MG63 (cell line): ENCODE data around the gene TMPRSS6. TPM values are rescaled to one million over a fixed set of nuclear protein-coding genes. Genes with fewer than 3 reads are reported as not detected.

Source experiments
- DNase-seq: peaks from one replicate; pipeline ENCODE4 v3.0.0-alpha.2; 2020
- H3K27me3 ChIP-seq: fragments of 250-450 bp; sonication (Bioruptor Pico); 2 replicates; pipeline ENCODE4 v1.5.1; 2020; ENCODE audit warnings: mild to moderate bottlenecking, moderate library complexity
- H3K36me3 ChIP-seq: fragments of 250-450 bp; sonication (Bioruptor Pico); 2 replicates; pipeline ENCODE4 v1.5.1; 2020; ENCODE audit warnings: mild to moderate bottlenecking, moderate library complexity
- H3K4me3 ChIP-seq: fragments of 250-450 bp; sonication (Bioruptor Pico); 2 replicates; pipeline ENCODE4 v1.5.1; 2020; ENCODE audit warnings: mild to moderate bottlenecking, moderate library complexity
- H3K9me3 ChIP-seq: fragments of 250-450 bp; sonication (Bioruptor Pico); 2 replicates; pipeline ENCODE4 v1.5.1; 2020; ENCODE audit warnings: mild to moderate bottlenecking, moderate library complexity
- total RNA-seq: library from RNA; depleted of rRNA; stranded (reverse); fragments of >200 nt; shearing (Covaris generic); gene quantifications from 2 replicates; pipeline ENCODE4 v1.2.3, GENCODE V29; 2014; ENCODE audit warnings: low replicate concordance; rRNA removed

The TMPRSS6 gene
- total RNA-seq = not detected in 2 replicates

GRCh38 chr22:37109242-37109917 lies at the start of gene TMPRSS6:
TSS of gene TMPRSS6 (minus strand) at chr22:37109713. CDS start at chr22:37103417, 6,296 bp downstream.
- Histone ChIP-seq H3K9me3 (no peaks in the 10 kb centered on the region), H3K27me3 (no peaks in the 10 kb centered on the region), H3K4me3 (no peak within 1 kb of the TSS), H3K36me3 (no peaks in the 10 kb centered on the region)
- DNase-seq = no peak

- DNase-seq = no peak
- no peaks in the 10 kb centered on the region for H3K9me3 ChIP-seq
Observed at GRCh38 chr22:37158963-37159290, 49.4 kb upstream of the TMPRSS6 start.

GRCh38 chr22:37157516-37158285 lies 48.2 kb upstream of the TMPRSS6 start:
- no peak overlapping the region for H3K4me3 ChIP-seq
- no peaks in the 10 kb centered on the region for H3K36me3 ChIP-seq
- H3K27me3 ChIP-seq = no peaks in the 10 kb centered on the region
- DNase-seq = peak; percentile 50
- H3K9me3 ChIP-seq = no peaks in the 10 kb centered on the region

More at GRCh38 chr22:37158963-37159290, 49.4 kb upstream of the TMPRSS6 start:
- no peak overlapping the region for H3K4me3 ChIP-seq
- H3K36me3 ChIP-seq = no peaks in the 10 kb centered on the region
- H3K27me3 ChIP-seq = no peaks in the 10 kb centered on the region

DNA sequence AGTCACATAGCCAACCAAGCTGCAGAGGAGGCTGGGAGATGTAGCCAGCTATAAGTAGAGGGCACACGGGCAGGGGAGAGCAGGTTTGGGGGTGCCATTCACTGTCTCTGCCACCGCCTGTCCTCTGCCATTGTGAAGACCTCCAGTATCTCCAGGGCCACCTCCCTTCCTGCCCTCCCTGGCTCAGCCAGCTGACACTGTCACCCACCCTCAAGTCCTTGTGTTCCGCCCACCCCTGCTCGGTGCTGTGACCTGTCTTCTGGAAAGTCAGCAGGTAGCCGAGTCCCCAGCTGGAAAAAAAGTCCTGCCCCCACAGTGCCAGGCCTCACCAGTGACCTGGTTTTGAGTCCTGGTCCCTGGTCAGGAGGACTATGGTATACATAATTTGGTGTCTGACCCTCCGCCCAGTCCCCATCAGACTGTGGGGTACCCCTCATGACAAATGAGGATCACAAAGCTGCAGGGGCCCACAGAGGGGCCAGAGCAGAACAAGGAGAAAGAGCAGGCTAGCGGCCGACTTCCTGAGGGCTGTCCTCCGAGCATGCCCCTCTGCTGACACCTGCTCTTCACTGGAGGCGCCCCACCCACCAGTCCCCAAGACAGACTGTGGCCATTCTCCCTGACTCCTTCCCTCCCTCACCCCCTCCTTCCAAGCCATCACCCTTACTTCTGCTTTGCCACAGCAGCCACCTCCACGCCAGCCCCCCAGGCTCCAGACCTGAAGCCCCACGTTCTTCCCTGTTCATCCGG lies 47.3 kb upstream of the TMPRSS6 start:
- no peaks in the 10 kb centered on the region for H3K36me3 ChIP-seq
- H3K27me3 ChIP-seq = no peaks in the 10 kb centered on the region
- DNase-seq = no peak
- H3K4me3 ChIP-seq = no peak overlapping the region
- no peaks in the 10 kb centered on the region for H3K9me3 ChIP-seq

- H3K9me3 ChIP-seq = no peaks in the 10 kb centered on the region
- DNase-seq = no peak
Observed at GRCh38 chr22:37155971-37156370, 46.5 kb upstream of the TMPRSS6 start.

DNA sequence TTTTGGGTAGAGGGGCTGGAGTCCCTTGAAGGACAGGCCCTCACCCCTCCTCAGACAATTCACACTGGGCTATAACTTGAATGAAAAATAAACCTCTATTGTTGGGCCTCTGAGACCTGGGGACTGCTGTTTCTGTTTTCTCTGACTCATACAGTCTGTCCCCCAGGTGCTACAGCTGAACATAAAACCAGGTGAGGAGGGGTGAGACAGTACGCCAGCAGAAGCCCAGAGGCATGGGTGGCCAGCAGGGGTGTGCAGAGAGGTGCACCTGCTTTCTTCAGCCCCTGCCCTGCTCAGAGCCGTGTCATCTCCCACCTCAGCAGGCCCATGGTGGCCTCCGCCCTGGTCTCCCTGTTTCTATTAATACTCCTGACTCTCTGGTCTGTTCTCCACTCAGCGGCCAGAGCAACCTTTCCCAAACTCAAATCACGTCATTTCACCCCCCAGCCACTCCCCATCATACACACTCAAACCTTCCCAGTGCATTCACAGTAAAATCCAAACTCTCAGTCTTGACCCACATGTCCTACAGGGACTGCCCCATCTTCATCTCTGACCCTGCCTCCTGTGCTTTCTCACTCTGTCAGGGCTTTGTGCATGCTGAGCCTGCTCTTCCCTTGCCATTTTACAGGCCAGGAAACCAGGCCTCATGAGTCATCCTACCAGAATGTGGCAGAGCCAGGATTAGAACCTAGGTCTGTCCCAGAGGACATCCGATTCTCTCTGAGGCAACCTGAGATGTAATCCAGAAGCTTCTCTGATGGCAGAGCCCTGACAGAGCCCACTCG lies 45.6 kb upstream of the TMPRSS6 start:
- no peak for DNase-seq
- H3K36me3 ChIP-seq = no peaks in the 10 kb centered on the region
- no peaks in the 10 kb centered on the region for H3K9me3 ChIP-seq
- H3K4me3 ChIP-seq = no peak overlapping the region
- no peaks in the 10 kb centered on the region for H3K27me3 ChIP-seq

More at GRCh38 chr22:37155971-37156370, 46.5 kb upstream of the TMPRSS6 start:
- Histone ChIP-seq H3K4me3 (no peak overlapping the region), H3K36me3 (no peaks in the 10 kb centered on the region), H3K27me3 (no peaks in the 10 kb centered on the region)

DNA sequence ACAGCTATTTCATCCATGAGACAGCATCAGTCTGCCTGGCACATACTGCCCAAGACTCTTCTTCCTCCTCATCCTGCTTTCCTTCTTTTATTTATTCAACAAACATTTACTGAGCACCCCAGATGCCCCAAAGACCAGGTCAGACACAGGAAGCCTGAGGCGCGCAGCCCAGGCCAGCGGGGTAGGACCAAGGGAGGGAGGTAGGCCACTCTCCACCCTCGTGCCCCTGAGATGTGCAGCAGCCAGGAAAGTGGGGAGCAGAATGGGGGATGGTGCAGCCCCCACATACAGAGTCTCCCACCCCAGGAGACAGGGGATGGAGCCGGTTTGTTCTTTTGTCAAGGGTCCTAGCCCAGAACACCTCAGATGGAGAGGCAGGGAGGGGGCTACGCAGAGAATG lies 44.4 kb upstream of the TMPRSS6 start:
- Histone ChIP-seq H3K36me3 (no peaks in the 10 kb centered on the region), H3K27me3 (no peaks in the 10 kb centered on the region), H3K4me3 (no peak overlapping the region), H3K9me3 (no peaks in the 10 kb centered on the region)
- DNase-seq = no peak

- DNase-seq = no peak
- Histone ChIP-seq H3K27me3 (no peaks in the 10 kb centered on the region), H3K36me3 (no peaks in the 10 kb centered on the region), H3K9me3 (no peaks in the 10 kb centered on the region), H3K4me3 (no peak overlapping the region)
Observed at GRCh38 chr22:37151401-37151800, 41.9 kb upstream of the TMPRSS6 start.

- no peaks in the 10 kb centered on the region for H3K36me3 ChIP-seq
- H3K27me3 ChIP-seq = no peaks in the 10 kb centered on the region
- H3K9me3 ChIP-seq = no peaks in the 10 kb centered on the region
- DNase-seq = no peak
- H3K4me3 ChIP-seq = no peak overlapping the region
Observed at GRCh38 chr22:37150701-37151100, 41.2 kb upstream of the TMPRSS6 start.

DNA sequence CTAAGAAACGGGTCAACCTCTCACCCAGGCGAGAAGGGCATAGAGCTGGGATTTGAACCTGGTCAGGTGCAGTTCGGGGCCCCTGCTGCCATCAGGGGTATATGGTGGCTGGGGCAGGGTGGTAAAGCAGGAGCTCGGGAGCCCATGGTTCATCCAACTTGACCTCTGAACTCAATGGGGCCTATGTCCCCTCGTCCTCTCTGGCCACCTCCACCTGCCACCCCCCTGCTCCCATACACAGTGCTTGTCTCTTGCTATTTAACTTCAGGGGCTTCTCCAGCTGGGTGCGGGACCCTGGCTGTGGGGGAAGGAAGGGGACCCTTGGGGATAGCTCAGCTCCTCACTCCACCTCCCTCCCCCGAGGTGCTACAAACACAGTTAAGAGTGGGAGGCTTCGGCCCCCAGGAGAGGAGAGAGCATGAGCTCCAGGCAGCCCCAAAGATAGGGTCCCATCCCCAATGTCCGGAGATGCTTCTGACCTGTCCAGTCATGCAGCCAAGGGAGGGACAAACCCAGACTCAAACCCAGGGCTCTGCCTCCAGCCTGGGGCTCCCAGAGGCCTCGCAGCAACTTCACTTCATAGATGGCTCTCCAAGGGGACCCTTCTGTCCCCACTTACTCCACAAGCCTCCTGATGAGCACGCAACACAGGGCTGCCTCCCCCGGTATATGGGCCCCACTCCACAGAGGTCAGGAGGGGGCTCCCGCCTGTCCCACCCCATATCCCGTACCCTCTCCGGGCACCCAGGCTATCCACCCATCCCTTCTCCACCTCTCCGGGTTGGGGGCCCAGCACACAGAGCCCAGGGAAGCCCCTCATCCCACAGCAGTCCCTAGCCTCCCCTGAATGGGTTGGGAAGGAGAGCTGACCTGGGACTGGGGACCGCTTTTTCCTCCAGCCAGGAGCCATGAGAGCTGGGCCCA lies 39.5 kb upstream of the TMPRSS6 start:
- H3K27me3 ChIP-seq = no peaks in the 10 kb centered on the region
- no peak overlapping the region for H3K4me3 ChIP-seq
- H3K36me3 ChIP-seq = no peaks in the 10 kb centered on the region
- no peaks in the 10 kb centered on the region for H3K9me3 ChIP-seq
- DNase-seq = no peak

DNA sequence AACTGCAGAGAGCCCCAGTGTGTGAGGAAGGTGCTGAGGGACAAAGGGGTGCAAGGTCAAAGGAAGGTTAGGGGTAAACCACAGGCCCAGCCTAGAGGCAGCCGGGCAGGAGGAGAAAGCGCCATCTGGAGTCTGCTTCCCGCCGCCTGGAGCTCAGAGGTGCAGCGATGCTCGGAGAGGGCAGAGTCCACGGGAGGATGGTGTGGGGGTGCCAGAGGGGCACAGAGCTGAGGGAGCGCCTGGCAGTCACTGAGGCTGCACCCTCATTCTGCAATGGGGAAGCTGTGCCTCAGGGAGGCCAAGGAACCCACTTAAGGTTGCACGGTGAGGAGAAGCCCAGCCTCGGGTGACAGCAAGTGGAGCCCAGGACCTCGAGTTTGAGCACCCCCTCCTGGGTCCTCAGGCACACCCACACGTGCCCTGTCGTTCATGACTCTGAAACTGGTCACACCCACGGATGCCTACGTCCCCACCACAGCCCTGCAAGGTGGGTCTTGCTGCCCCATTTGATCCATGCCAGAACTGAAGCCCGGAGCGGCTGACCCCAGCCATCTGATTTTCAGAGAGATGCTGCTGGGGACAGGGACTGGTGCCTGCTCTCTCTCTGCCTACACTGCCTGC lies 38.6 kb upstream of the TMPRSS6 start:
- Histone ChIP-seq H3K27me3 (no peaks in the 10 kb centered on the region), H3K4me3 (no peak overlapping the region)

DNA sequence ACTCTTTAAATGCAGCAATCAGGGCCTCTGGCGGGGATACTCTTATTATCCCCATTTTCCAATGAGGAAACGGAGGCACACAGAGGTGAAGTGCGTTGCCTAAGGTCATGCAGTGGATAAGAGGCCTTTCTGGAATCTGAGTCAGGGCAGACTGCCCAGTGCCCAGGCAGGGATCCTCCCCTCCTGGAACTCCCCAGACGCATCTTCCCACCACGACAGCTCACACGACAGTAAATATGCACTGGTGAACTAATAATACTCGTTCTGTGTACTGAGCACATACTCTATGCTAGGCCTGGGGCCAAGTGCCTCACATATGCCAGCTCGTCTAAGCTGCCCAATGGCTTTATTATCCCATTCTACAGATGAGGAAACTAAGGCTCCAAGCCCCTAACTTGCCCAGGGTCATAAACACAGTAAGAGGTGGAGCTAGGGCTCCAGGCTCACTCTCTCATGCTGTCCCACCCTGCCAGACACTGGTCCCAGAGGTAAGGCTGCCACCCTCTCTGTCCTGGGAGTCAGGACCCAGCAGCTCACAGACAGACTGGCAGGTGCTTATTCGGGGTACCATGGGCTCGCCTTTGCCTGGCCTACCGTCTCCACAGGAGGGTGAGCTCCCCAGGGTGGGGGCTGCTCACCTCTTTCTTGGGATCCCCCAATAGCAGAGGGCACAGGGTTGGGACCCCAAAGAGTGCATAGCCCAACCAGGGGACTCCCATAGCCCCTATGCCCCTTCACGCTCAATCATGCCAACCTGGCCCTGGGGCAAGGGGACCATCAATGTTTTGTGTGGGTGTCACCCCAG lies 37.9 kb upstream of the TMPRSS6 start:
- no peak for DNase-seq

More for the DNA sequence above, 38.6 kb upstream of the TMPRSS6 start:
- no peaks in the 10 kb centered on the region for H3K36me3 ChIP-seq
- DNase-seq = no peak
- H3K9me3 ChIP-seq = no peaks in the 10 kb centered on the region

GRCh38 chr22:37146507-37147180 lies 37.1 kb upstream of the TMPRSS6 start:
- no peaks in the 10 kb centered on the region for H3K27me3 ChIP-seq
- no peak for DNase-seq
- no peaks in the 10 kb centered on the region for H3K9me3 ChIP-seq
- H3K4me3 ChIP-seq = no peak overlapping the region
- H3K36me3 ChIP-seq = no peaks in the 10 kb centered on the region

More for the DNA sequence above, 37.9 kb upstream of the TMPRSS6 start:
- Histone ChIP-seq H3K36me3 (no peaks in the 10 kb centered on the region), H3K9me3 (no peaks in the 10 kb centered on the region), H3K27me3 (no peaks in the 10 kb centered on the region), H3K4me3 (no peak overlapping the region)

- Histone ChIP-seq H3K4me3 (no peak overlapping the region), H3K9me3 (no peaks in the 10 kb centered on the region), H3K36me3 (no peaks in the 10 kb centered on the region), H3K27me3 (no peaks in the 10 kb centered on the region)
- no peak for DNase-seq
Observed at GRCh38 chr22:37146051-37146385, 36.5 kb upstream of the TMPRSS6 start.
